GM19099 (cell line): Measurements from ENCODE around the gene AKAP7.

Source experiments
- POLR2A ChIP-seq: IDR thresholded peaks from 3 replicates; pipeline ENCODE4 v1.6.1; 2011; ENCODE audit warnings: low read depth; ENCODE audit not compliant: insufficient read length; ENCODE audit errors: extremely low read depth

AKAP7 gene

DNA sequence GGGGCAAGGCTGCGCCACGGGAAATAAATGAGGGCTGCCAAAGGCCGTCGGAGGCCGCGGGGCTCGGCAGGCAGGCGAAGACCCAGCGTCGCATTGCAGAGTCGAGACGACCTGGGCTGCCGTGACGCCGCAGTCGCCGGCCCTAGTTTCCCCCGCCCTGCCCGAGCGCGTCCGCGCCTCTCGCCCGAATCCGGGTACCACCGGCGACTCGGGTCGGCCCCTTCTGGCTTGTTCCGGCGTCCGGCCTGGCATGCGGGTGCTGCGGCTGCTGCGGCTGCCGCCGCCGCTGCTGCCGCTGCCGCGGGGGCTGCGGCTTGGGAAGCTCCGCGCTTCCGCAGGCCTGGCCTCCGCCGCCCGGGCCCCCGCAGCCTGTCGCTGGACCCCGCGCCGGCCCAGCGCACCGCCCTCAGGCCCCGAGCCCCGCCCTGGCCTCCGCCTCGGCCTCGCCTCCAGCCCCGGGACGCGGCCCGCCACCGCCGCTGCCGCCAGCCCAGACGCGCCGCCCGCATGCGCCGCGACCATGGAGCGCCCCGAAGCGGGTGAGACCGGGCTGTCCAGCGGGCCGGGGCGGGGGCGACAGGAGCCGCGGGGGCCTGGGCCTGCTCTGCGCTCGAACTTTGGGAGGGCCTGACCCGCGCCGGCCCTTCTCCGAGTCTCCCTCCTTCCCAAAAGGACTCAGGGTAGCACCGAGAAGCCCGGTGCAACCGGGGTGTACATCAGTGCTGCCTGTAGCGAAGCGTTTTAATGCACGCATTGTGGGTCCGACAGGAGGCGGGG lies at the start of gene AKAP7:
Gene AKAP7, plus strand, starts transcription at position 224 of the 777 bp plus-strand sequence. Its CDS starts 297 bp downstream, at position 521.
- TF ChIP-seq POLR2A: peak; percentile 12

DNA sequence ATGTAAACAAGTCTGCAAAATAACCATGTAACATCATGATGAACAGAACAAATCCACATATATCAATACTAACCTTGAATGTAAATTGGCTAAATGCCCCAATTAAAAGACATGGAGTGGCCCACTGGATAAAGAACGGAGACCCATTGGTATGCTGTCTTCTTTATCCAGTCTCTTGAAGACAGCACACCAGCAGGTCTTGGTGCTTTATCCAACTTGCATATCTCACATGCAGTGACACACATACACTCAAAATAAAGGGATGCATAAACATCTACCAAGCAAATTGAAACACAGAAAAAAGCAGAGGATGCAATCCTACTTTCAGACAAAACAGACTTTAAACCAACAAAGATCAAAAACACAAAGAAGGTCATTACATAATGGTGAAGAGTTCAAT lies 41.9 kb upstream of the AKAP7 start:
- TF ChIP-seq POLR2A: no peak

DNA sequence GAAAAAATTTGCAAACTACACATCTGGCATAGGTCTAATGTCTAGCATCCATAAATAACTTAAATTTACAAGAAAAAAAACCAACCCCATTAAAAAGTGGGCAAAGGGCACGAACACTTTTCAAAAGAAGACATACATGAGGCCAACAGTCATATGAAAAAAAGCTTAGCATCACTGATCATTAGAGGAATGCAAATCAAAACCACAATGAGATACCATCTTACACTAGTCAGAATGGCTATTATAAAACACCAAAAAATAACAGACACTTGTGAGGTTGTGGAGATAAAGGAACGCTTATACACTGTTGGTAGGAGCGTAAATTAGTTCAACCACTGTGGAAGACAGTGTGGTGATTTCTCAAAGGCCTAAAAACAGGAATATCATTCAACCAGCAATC lies 38.5 kb upstream of the AKAP7 start:
- no peak for TF ChIP-seq POLR2A

DNA sequence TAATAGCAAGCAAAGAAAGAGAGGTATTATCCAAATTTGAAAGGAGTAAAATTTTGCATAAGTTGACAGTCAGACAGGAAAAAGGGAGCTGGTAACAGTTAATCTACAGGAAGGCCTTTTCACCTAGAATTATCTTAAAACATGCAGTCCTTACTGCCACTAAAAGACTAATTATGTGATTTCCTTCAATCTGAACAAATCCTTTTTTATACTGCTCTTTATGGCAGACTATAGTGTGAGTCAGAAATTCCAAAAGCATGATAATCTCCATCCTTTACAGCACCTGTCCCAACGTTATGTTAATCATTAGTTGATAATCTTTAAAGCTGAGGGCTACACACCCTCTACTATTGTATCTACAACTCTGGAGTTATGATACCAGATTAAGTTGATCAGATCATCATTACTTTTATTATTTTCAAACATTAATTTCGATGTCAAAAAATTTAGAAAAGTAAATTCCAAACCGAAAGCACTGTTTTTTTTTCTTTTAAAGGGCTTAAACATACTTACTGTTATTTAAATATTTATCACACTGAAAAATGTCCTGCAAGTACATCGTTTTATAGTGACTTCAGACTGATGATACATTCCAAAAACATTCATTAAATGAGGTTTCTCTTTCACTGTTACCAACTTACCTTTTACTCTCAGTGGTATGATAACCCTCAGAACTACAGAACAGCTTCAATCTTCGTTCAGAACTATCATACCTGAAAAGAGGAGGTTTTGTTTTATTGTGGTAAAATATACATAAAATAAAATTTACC lies 33.2 kb upstream of the AKAP7 start:
- no peak for TF ChIP-seq POLR2A

DNA sequence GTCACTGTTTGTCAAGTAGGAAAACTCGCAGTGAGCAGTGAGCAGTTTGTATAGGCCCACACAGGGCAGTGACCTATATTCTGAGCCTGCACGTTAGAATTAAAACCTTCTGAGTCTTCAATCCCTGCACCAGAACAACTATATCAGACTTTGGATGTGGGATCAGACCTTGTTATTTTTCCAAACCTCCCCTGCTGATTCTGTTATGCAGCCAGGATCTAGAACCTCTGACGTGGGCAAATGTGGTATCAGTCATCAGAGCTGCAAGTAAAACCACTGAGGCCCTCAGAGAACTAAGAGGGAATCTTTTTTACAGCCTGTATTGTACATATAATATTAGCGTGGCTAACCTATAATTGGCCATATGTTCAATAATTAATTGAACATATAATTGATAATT lies 32.0 kb upstream of the AKAP7 start:
- TF ChIP-seq POLR2A: no peak

DNA sequence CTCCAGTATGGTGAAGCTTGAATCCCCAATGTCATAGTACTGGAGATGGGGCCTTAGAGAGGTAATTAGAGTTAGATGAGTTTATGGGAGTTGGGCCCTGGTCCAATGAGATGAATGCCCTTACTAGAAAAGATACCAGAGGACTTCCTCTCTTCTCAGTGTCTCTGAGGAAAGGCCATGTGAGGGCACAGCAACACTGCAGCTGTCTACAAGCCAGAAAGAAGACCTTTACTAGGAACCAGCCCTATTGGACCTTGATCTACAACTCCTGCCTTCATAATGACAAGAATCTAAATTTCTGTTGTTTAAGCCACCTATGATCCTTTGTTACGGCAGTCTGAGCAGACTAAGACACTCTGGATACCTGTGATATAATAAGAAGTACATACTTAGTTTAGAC lies 31.4 kb upstream of the AKAP7 start:
- TF ChIP-seq POLR2A: no peak

DNA sequence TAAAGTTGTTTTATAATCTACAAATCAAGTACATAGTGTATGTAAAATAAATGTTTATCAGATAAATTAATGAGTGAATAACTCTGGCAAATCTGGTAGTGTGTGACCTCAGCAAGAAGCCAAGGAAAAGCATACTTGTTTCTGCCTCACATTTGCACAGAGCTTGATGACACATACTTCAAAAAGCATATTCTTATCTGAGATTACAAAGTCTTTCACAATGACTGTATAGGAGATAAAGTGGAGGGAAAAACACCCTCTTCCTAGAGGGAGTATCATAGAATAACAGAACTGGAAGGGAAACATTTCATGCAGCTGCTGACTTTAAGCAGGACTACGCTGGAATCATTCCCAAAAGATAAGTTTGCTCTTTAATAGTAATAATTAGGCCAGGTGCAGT lies 28.1 kb upstream of the AKAP7 start:
- TF ChIP-seq POLR2A: no peak

DNA sequence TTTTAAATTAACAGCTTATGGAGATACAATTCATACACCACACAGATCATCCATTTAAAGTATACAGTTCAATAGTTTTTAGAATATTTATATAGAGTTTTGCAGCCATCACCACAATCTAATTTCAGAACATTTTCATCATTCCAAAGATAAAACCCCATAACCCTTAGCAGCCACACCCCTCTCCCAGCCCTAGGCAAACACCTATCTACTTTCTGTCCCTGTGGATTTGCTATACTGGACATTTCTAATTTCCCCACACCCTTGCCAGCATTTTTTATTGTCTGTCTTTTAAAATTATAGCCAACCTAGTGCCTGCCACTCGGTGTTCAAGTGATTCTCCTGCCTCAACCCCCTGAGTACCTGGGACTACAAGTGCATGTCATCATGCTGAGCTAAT lies 23.0 kb upstream of the AKAP7 start:
- no peak for TF ChIP-seq POLR2A

DNA sequence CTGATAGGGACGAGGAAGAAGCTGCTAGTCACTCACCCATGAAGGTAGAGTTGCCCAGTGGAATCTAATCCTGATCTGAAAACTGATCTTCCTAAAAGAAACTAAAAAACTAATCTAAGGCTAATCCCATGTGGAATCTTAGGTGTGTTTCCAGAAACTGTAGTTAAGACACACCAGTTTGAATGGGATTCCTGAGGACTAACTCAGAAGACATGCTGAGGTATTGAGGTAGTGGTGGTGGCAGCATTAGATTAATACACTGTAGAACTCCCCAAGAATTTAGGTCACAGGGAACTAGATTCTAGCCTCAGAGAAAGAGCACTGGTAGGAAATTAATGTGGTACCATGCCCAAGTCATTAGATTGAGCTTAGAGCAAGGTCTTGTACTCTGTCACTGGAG lies 19.6 kb upstream of the AKAP7 start:
- TF ChIP-seq POLR2A: no peak

DNA sequence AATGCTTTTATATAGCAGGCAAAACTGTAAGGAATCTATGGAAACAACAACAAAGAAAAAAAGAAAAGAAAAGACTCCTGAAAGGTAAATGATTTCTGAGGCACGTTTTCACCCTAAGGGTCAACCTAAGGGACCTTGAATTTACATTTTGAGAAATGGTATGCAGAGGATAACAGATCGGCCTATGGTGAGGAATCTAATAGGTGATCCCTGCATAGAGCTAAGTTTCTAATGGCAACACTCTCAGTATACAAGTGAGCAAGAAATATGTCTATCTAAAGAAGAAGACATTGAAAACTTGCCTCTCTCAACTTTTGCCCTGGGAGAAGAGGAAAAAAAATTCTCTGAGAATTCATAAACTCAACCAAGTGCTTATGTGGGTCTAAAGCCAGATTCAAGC lies 18.9 kb upstream of the AKAP7 start:
- no peak for TF ChIP-seq POLR2A

DNA sequence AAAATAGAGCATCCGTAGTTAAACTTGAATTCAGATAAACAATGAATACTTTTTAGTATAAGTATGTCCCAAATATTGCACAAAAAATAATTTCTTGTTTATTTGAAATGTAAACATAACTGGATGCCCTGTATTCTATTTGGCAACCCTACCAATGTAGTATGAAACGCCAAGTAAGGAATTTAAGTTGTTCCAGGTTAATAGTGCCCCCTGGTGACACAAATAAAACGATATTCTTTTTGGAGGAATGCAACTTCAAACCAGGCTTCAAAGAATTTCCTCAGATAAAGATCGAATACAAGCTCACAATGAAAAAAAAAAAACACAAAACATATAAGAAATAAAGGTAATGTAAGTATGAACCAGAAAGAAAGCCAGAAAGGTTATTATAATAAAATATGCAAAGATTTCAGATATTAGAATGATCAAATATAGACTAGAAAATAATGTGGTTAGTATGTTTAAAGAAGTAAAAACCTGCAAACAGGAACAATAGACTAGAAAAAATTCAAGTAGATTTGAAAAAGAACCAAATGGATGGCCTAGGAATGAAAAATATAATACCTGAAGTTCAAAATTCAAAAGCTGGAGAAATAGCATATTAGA lies 18.4 kb upstream of the AKAP7 start:
- no peak for TF ChIP-seq POLR2A

DNA sequence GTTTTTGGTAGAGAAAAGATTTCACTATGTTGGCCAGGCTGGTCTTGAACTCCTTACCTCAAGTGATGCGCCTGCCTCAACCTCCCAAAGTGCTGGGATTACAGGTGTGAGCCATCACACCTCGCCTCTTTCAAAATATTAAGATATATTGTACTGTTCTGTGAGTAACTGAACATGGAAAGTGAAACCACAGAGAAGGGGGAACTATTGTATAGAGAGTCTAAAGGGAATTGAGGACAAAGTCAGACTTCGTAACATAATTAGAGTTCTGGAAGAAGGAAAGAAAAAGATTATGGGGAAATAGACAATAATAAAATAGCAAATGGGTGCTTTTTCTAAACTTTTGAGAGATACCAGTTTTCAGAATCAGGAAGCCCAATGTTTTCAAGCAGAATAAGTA lies 17.4 kb upstream of the AKAP7 start:
- no peak for TF ChIP-seq POLR2A

DNA sequence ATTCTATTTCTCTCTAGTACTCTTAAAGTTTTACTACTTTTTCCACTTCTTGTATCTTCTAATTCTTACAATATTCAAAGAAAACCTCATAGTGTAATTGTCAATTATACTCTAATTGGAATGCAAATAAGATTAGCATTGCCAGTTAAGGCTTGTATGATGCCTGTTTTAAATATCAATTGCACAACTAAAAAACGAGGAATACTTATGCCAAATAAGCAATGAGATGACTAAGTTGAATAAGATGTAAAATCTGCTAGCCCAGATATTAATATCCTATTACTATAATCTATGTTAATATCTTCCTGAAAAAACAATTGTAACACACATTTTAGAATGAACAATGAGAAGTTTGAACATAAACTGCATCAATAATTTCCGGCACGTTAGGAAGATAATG lies 13.3 kb upstream of the AKAP7 start:
- TF ChIP-seq POLR2A: no peak

DNA sequence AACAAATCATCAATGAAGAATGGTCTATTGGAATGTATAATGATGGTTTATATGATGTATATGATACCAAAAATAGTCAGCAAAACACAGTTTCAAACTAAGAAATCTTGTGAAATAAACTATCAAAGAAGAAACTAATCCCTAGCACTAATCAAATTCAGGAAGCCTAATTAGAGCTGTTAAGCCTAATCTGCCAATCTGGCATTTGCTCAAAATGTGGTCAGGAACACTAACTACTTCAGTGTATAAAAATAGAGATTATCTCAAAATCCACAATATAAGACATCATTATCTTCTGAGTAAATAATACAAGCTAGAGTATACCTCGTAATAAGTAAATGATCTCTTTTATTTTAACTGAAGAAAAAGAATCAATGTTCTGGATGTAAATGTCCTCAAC lies 12.8 kb upstream of the AKAP7 start:
- TF ChIP-seq POLR2A: no peak

DNA sequence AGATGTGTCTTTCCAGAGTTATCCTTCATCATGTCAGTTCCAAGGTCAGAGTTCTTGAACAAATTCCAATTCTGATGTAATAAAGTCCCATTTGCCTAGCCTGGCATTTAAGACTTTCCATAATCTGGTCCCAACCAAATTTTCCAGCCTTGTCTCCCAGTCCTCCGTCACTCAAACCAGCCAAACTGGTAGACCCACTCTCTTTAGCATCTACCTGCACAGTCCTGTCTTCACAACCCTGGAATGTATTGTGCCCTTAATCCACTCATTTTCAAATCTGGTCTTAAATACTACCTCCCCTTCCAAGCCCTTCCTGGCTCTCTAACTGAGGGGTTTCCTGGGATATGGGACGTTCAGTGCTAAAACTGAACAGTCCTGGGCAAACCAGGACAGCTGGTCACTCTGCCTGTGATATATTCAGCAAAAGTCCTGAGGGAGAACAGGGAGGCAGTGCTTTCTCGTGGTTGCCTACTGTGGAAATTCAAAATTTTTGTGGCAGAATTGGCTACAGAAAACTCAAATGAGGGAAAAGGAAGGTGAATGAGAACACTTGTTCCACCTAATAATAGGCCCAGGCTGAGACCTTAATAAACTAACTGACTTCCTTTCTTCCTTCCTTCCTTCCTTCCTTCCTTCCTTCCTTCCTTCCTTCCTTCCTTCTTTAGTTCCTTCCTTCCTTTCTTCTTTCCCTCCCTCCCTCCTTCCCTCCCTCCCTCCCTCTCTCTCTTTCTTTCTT lies 10.8 kb upstream of the AKAP7 start:
- TF ChIP-seq POLR2A: no peak
